HTERT RPE-1 (cell line): ENCODE measurements around the gene HESX1.

ENCODE experiments used
- in situ Hi-C: fragments of 300-500 bp; cut with MboI; formaldehyde crosslinking; loops from 4 replicates; pipeline ENCODE4 v1.14.3; 2020; ENCODE audit warnings: low sequenced_read_pairs

The HESX1 gene

GRCh38 chr3:57169108-57169507, 30.7 kb downstream of the HESX1 start:
- in situ Hi-C loops = no loop called here

- in situ Hi-C loops = no loop called here
Observed at GRCh38 chr3:57168151-57168550, 31.6 kb downstream of the HESX1 start.

- in situ Hi-C loops = no loop called here
Observed at GRCh38 chr3:57166660-57167059, 33.1 kb downstream of the HESX1 start.

- in situ Hi-C loops = no loop called here
Observed at GRCh38 chr3:57165641-57166040, 34.1 kb downstream of the HESX1 start.

- in situ Hi-C loops = no loop called here
Observed at GRCh38 chr3:57164657-57165573, 34.9 kb downstream of the HESX1 start, which contains the start of gene IL17RD. TSS of gene IL17RD (minus strand) at chr3:57165353. CDS start at chr3:57165286, 67 bp downstream.

- in situ Hi-C loops = no loop called here
Observed at GRCh38 chr3:57164217-57164656, 35.5 kb downstream of the HESX1 start.

- in situ Hi-C loops = no loop called here
Observed at GRCh38 chr3:57163751-57164150, 36.0 kb downstream of the HESX1 start.

- in situ Hi-C loops = no loop called here
Observed at GRCh38 chr3:57161915-57162314, 37.9 kb downstream of the HESX1 start.

- in situ Hi-C loops = no loop called here
Observed at GRCh38 chr3:57160765-57161538, 38.8 kb downstream of the HESX1 start.

- in situ Hi-C loops = no loop called here
Observed at GRCh38 chr3:57160076-57160764, 39.6 kb downstream of the HESX1 start.

GRCh38 chr3:57158813-57159738, 40.7 kb downstream of the HESX1 start:
- in situ Hi-C loops = no loop called here

GRCh38 chr3:57158325-57158724, 41.5 kb downstream of the HESX1 start:
- in situ Hi-C loops = no loop called here

GRCh38 chr3:57157545-57157944, 42.2 kb downstream of the HESX1 start:
- in situ Hi-C loops = no loop called here

GRCh38 chr3:57155310-57155643, 44.5 kb downstream of the HESX1 start:
- in situ Hi-C loops = no loop called here

GRCh38 chr3:57154470-57155309, 45.1 kb downstream of the HESX1 start:
- in situ Hi-C loops = no loop called here

GRCh38 chr3:57152151-57153143, 47.3 kb downstream of the HESX1 start:
- in situ Hi-C loops = no loop called here

- in situ Hi-C loops = no loop called here
Observed at GRCh38 chr3:57151749-57152148, 48.0 kb downstream of the HESX1 start.

GRCh38 chr3:57151021-57151449, 48.7 kb downstream of the HESX1 start:
- in situ Hi-C loops = no loop called here
